Neural cell (in vitro differentiated cells): ENCODE results near the gene WDR54. TPM values are rescaled to one million over a fixed set of nuclear protein-coding genes. Genes with fewer than 3 reads are reported as not detected.

Experiments used
- H2AFZ ChIP-seq: fragments of 200-600, 300-800 bp; sonication (generic), shearing (Covaris generic); 2 replicates; pipeline ENCODE4 v1.6.0; 2014; ENCODE audit warnings: low read depth, mild to moderate bottlenecking, antibody characterized with exemption, low read length, moderate library complexity
- H3F3A ChIP-seq: fragments of 200-600 bp; shearing (Covaris generic); 2 replicates; pipeline ENCODE4 v1.6.1; 2016; ENCODE audit warnings: mild to moderate bottlenecking, moderate library complexity, mixed read lengths, antibody characterized with exemption, low read length; ENCODE audit not compliant: insufficient read depth, poor library complexity, severe bottlenecking
- H3K27ac ChIP-seq: fragments of 200-600, 300-800 bp; sonication (generic), shearing (Covaris generic); 2 replicates; pipeline ENCODE4 v1.5.1; 2014; ENCODE audit warnings: mild to moderate bottlenecking, low read length, moderate library complexity
- H3K27me3 ChIP-seq: fragments of 300-800, 200-600 bp; sonication (generic), shearing (Covaris generic); 2 replicates; pipeline ENCODE4 v1.6.0; 2014; ENCODE audit warnings: mild to moderate bottlenecking, low read depth, low read length, moderate library complexity; ENCODE audit not compliant: insufficient read depth
- H3K36me3 ChIP-seq: fragments of 300-800, 200-600 bp; sonication (generic), shearing (Covaris generic); 2 replicates; pipeline ENCODE4 v1.5.1; 2014; ENCODE audit warnings: mild to moderate bottlenecking, antibody characterized with exemption, low read length, moderate library complexity; ENCODE audit not compliant: insufficient read depth
- H3K4me2 ChIP-seq: fragments of 300-800, 200-600 bp; sonication (generic), shearing (Covaris generic); 2 replicates; pipeline ENCODE4 v1.6.0; 2014; ENCODE audit warnings: mild to moderate bottlenecking, low read length
- H3K4me3 ChIP-seq: fragments of 300-800, 200-600 bp; sonication (generic), shearing (Covaris generic); 2 replicates; pipeline ENCODE4 v1.5.1; 2014; ENCODE audit warnings: mild to moderate bottlenecking, low read length, moderate library complexity
- H3K79me2 ChIP-seq: fragments of 200-600 bp; shearing (Covaris generic); replicated peaks from 2 replicates; pipeline ENCODE4 v1.6.0; 2014; ENCODE audit warnings: mild to moderate bottlenecking, low read length, moderate library complexity; ENCODE audit not compliant: insufficient read depth
- H3K9ac ChIP-seq: fragments of 300-800, 200-600 bp; sonication (generic), shearing (Covaris generic); 2 replicates; pipeline ENCODE4 v1.6.1; 2016; ENCODE audit warnings: mild to moderate bottlenecking, low read length, mixed read lengths
- H3K9me2 ChIP-seq: fragments of 200-600 bp; shearing (Covaris generic); 2 replicates; pipeline ENCODE4 v1.6.1; 2016; ENCODE audit warnings: mild to moderate bottlenecking, low read length, mixed read lengths; ENCODE audit not compliant: insufficient read depth
- H3K9me3 ChIP-seq: fragments of 200-600, 300-800 bp; sonication (generic), shearing (Covaris generic); 2 replicates; pipeline ENCODE4 v1.6.1; 2016; ENCODE audit warnings: mild to moderate bottlenecking, mixed run types, low read length, moderate library complexity, mixed read lengths
- H4K20me1 ChIP-seq: fragments of 200-600 bp; shearing (Covaris generic); 2 replicates; pipeline ENCODE4 v1.6.1; 2016; ENCODE audit warnings: mild to moderate bottlenecking, mixed run types; ENCODE audit not compliant: insufficient read depth
- EP300 ChIP-seq: fragments of 450-650 bp; conservative IDR thresholded peaks from 2 replicates; pipeline ENCODE4 v1.6.1; 2014; ENCODE audit warnings: antibody characterized with exemption, mild to moderate bottlenecking, moderate library complexity; ENCODE audit not compliant: poor library complexity, severe bottlenecking
- EZH2 ChIP-seq: fragments of 200-600, 300-800 bp; shearing (Covaris generic), sonication (generic); IDR thresholded peaks from 2 replicates; pipeline ENCODE4 v1.6.1; 2014; ENCODE audit warnings: antibody characterized with exemption, low read length, borderline replicate concordance, mild to moderate bottlenecking; ENCODE audit not compliant: insufficient read depth, poor library complexity, severe bottlenecking
- MXI1 ChIP-seq: fragments of 450-650 bp; conservative IDR thresholded peaks from 2 replicates; pipeline ENCODE4 v1.6.1; 2014; ENCODE audit warnings: antibody characterized with exemption, mild to moderate bottlenecking; ENCODE audit not compliant: poor library complexity, severe bottlenecking
- POLR2AphosphoS5 ChIP-seq: IDR thresholded peaks from 2 replicates; pipeline ENCODE4 v1.6.1; 2012
- RAD21 ChIP-seq: fragments of 450-650 bp; conservative IDR thresholded peaks from 2 replicates; pipeline ENCODE4 v1.6.1; 2014; ENCODE audit warnings: antibody characterized with exemption, mild to moderate bottlenecking, moderate library complexity
- SMC3 ChIP-seq: fragments of 450-650 bp; conservative IDR thresholded peaks from 2 replicates; pipeline ENCODE4 v1.6.1; 2014; ENCODE audit warnings: antibody characterized with exemption, mild to moderate bottlenecking, moderate library complexity; ENCODE audit not compliant: poor library complexity
- TAF1 ChIP-seq: IDR thresholded peaks from 2 replicates; pipeline ENCODE4 v1.6.1; 2012; ENCODE audit warnings: low read depth
- polyA plus RNA-seq: library from polyadenylated mRNA; depleted of rRNA; stranded (reverse); fragments of >200 nt; gene quantifications from 2 replicates; pipeline ENCODE4 v1.2.3, GENCODE V29; 2014
- TF ChIP-seq, protein P1 (sequence below): IDR thresholded peaks from 2 replicates; pipeline ENCODE4 v1.6.1; 2012; ENCODE audit warnings: borderline replicate concordance
- TF ChIP-seq, protein P2 (sequence below): fragments of 450-650 bp; IDR thresholded peaks from 2 replicates; pipeline ENCODE4 v1.5.1; 2014; ENCODE audit warnings: antibody characterized with exemption, mild to moderate bottlenecking, moderate library complexity; ENCODE audit not compliant: poor library complexity, severe bottlenecking

The WDR54 gene
- polyA plus RNA-seq, 1 donor from 2014 or later = 110 TPM

- Histone ChIP-seq H2AFZ (peak overlapping the region; percentile 54), H3K9me3 (no peaks in the 10 kb centered on the region), H3K9me2 (no peaks in the 10 kb centered on the region), H3K36me3 (peaks cover 22% of the 10 kb centered on the region), H3K27me3 (no peaks in the 10 kb centered on the region), H3K27ac (peak overlapping the region; percentile 94), H3K9ac (peak overlapping the region; percentile 94), H4K20me1 (peaks cover 4% of the 10 kb centered on the region), H3F3A (no peaks in the 10 kb centered on the region), H3K4me3 (peak overlapping the region; percentile 77), H3K4me2 (peak overlapping the region; percentile 99), H3K79me2 (peaks cover 58% of the 10 kb centered on the region)
- TF ChIP-seq POLR2AphosphoS5 = peak; percentile 96
- TF ChIP-seq EP300 = peak; percentile 67
- no peak for TF ChIP-seq EZH2
- TF ChIP-seq, protein P1, sequence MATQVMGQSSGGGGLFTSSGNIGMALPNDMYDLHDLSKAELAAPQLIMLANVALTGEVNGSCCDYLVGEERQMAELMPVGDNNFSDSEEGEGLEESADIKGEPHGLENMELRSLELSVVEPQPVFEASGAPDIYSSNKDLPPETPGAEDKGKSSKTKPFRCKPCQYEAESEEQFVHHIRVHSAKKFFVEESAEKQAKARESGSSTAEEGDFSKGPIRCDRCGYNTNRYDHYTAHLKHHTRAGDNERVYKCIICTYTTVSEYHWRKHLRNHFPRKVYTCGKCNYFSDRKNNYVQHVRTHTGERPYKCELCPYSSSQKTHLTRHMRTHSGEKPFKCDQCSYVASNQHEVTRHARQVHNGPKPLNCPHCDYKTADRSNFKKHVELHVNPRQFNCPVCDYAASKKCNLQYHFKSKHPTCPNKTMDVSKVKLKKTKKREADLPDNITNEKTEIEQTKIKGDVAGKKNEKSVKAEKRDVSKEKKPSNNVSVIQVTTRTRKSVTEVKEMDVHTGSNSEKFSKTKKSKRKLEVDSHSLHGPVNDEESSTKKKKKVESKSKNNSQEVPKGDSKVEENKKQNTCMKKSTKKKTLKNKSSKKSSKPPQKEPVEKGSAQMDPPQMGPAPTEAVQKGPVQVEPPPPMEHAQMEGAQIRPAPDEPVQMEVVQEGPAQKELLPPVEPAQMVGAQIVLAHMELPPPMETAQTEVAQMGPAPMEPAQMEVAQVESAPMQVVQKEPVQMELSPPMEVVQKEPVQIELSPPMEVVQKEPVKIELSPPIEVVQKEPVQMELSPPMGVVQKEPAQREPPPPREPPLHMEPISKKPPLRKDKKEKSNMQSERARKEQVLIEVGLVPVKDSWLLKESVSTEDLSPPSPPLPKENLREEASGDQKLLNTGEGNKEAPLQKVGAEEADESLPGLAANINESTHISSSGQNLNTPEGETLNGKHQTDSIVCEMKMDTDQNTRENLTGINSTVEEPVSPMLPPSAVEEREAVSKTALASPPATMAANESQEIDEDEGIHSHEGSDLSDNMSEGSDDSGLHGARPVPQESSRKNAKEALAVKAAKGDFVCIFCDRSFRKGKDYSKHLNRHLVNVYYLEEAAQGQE = peak; percentile 81
- TF ChIP-seq RAD21 = no peak
- TF ChIP-seq, protein P2, sequence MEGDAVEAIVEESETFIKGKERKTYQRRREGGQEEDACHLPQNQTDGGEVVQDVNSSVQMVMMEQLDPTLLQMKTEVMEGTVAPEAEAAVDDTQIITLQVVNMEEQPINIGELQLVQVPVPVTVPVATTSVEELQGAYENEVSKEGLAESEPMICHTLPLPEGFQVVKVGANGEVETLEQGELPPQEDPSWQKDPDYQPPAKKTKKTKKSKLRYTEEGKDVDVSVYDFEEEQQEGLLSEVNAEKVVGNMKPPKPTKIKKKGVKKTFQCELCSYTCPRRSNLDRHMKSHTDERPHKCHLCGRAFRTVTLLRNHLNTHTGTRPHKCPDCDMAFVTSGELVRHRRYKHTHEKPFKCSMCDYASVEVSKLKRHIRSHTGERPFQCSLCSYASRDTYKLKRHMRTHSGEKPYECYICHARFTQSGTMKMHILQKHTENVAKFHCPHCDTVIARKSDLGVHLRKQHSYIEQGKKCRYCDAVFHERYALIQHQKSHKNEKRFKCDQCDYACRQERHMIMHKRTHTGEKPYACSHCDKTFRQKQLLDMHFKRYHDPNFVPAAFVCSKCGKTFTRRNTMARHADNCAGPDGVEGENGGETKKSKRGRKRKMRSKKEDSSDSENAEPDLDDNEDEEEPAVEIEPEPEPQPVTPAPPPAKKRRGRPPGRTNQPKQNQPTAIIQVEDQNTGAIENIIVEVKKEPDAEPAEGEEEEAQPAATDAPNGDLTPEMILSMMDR = no peak
- peak; percentile 71 for TF ChIP-seq TAF1
- TF ChIP-seq MXI1 = peak; percentile 66
- TF ChIP-seq SMC3 = peak; percentile 53
Observed at GRCh38 chr2:74374509-74375205, 46.9 kb upstream of the WDR54 start.

DNA sequence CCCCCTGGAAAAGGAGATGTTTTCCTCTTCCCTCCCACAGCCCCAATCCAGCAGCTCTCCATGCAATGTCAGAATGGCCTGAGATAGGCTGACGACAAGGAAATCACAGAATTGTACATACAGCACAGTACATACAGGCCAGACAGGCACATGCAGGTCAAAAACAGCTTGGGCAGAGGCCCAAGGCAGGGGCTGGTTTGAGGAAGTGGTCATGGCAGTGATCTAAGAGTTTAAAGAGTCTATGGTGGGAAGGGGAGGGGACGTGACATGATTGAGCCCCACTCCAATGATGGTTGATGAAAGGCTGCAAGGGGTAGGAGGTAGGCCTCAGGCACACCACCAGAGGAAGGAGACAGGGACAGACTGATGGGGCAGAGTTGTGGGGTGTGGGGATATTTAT, 45.7 kb upstream of the WDR54 start:
- no peak overlapping the region for H3K9ac ChIP-seq
- H3K36me3 ChIP-seq = peaks cover 11% of the 10 kb centered on the region
- no peaks in the 10 kb centered on the region for H3K9me2 ChIP-seq
- no peak overlapping the region for H3K27ac ChIP-seq
- no peaks in the 10 kb centered on the region for H3K27me3 ChIP-seq
- H3K9me3 ChIP-seq = no peaks in the 10 kb centered on the region
- peaks cover 70% of the 10 kb centered on the region for H3K79me2 ChIP-seq
- H2AFZ ChIP-seq = no peak overlapping the region
- peaks cover 4% of the 10 kb centered on the region for H4K20me1 ChIP-seq
- TF ChIP-seq, protein P1 = no peak
- TF ChIP-seq RAD21 = no peak
- no peak for TF ChIP-seq TAF1
- TF ChIP-seq MXI1 = no peak
- no peak for TF ChIP-seq POLR2AphosphoS5
- TF ChIP-seq, protein P2 = no peak
- TF ChIP-seq EP300 = no peak
- TF ChIP-seq EZH2 = no peak
- TF ChIP-seq SMC3 = no peak
- H3K4me3 ChIP-seq = no peak overlapping the region
- H3K4me2 ChIP-seq = no peak overlapping the region
- H3F3A ChIP-seq = no peaks in the 10 kb centered on the region
